Measurements from ENCODE around the gene SLC2A4RG.

- TF ChIP-seq IRF9 (CRISPR knock-in tag; IDR thresholded peaks at IDR 0.05; ENCODE audit: borderline replicate concordance), result 0 out of 2 replicates have a peak, but pooled peaks have one; percentile 47
- no peak for TF ChIP-seq TCF12 (IDR thresholded peaks at IDR 0.05)
- no peak for TF ChIP-seq TCF12 (CRISPR knock-in tag; IDR thresholded peaks at IDR 0.05)
- 0 out of 2 replicates have a peak, but pooled peaks have one; percentile 17 for TF ChIP-seq KAT7 (CRISPR knock-in tag; IDR thresholded peaks at IDR 0.05; ENCODE audit: borderline replicate concordance)
- TF ChIP-seq, protein P1, sequence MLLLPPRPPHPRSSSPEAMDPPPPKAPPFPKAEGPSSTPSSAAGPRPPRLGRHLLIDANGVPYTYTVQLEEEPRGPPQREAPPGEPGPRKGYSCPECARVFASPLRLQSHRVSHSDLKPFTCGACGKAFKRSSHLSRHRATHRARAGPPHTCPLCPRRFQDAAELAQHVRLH (CRISPR knock-in tag; IDR thresholded peaks at IDR 0.05; ENCODE audit: borderline replicate concordance, low read depth), result peak; percentile 51; the same call in 1 of the 2 replicates
- no peak for TF ChIP-seq ZFP1 (CRISPR knock-in tag; IDR thresholded peaks at IDR 0.05)
- TF ChIP-seq, protein P2, sequence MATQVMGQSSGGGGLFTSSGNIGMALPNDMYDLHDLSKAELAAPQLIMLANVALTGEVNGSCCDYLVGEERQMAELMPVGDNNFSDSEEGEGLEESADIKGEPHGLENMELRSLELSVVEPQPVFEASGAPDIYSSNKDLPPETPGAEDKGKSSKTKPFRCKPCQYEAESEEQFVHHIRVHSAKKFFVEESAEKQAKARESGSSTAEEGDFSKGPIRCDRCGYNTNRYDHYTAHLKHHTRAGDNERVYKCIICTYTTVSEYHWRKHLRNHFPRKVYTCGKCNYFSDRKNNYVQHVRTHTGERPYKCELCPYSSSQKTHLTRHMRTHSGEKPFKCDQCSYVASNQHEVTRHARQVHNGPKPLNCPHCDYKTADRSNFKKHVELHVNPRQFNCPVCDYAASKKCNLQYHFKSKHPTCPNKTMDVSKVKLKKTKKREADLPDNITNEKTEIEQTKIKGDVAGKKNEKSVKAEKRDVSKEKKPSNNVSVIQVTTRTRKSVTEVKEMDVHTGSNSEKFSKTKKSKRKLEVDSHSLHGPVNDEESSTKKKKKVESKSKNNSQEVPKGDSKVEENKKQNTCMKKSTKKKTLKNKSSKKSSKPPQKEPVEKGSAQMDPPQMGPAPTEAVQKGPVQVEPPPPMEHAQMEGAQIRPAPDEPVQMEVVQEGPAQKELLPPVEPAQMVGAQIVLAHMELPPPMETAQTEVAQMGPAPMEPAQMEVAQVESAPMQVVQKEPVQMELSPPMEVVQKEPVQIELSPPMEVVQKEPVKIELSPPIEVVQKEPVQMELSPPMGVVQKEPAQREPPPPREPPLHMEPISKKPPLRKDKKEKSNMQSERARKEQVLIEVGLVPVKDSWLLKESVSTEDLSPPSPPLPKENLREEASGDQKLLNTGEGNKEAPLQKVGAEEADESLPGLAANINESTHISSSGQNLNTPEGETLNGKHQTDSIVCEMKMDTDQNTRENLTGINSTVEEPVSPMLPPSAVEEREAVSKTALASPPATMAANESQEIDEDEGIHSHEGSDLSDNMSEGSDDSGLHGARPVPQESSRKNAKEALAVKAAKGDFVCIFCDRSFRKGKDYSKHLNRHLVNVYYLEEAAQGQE (IDR thresholded peaks at IDR 0.05; ENCODE audit: borderline replicate concordance in 1 of 2, low read depth in 1 of 2, low read length in 2 of 2), result no peak
- no peak for TF ChIP-seq RBM39 (IDR thresholded peaks at IDR 0.05; ENCODE audit: low read depth, low read length, poor library complexity, severe bottlenecking)
- TF ChIP-seq KDM2A (CRISPR knock-in tag; IDR thresholded peaks at IDR 0.05; ENCODE audit: borderline replicate concordance, low read depth), result peak; percentile 48; the same call in 1 of the 2 replicates
- no peak for TF ChIP-seq SP4 (CRISPR knock-in tag; IDR thresholded peaks at IDR 0.05)
- no peak for TF ChIP-seq RFX5 (IDR thresholded peaks at IDR 0.05; ENCODE audit: low read depth, low read length)
Measured at GRCh38 chr20:63765082-63765873, 25.7 kb downstream of the SLC2A4RG start.

Measured in HepG2 (cell line).